GM12872 (cell line): ENCODE results near the gene CSNK1G1.

ENCODE experiments used
- TF ChIP-seq, protein P1 (sequence below): IDR thresholded peaks from 3 replicates; pipeline ENCODE4 v1.5.1; 2011; ENCODE audit warnings: low read depth, mild to moderate bottlenecking, low read length, moderate library complexity; ENCODE audit not compliant: insufficient read depth

Gene CSNK1G1

DNA sequence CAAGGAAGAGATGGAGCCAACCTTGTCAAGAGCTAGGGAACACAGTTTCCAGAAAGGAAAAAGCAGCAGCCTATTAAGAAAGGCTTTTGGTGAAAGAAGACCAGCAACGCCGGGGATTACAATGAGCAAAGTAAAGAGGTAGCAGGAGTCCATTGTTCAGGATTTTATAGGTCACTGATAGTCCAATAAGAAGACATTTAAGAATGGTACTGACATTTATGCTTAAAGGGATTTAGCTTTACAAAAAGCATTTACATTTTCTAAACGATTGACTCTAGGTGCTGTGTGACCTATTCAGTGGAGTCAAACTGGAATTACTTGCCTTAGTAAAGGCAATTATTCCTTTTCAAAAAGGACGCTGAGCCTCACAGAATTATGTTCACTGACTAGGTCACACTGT lies 40.8 kb downstream of the CSNK1G1 start:
- TF ChIP-seq, protein P1, sequence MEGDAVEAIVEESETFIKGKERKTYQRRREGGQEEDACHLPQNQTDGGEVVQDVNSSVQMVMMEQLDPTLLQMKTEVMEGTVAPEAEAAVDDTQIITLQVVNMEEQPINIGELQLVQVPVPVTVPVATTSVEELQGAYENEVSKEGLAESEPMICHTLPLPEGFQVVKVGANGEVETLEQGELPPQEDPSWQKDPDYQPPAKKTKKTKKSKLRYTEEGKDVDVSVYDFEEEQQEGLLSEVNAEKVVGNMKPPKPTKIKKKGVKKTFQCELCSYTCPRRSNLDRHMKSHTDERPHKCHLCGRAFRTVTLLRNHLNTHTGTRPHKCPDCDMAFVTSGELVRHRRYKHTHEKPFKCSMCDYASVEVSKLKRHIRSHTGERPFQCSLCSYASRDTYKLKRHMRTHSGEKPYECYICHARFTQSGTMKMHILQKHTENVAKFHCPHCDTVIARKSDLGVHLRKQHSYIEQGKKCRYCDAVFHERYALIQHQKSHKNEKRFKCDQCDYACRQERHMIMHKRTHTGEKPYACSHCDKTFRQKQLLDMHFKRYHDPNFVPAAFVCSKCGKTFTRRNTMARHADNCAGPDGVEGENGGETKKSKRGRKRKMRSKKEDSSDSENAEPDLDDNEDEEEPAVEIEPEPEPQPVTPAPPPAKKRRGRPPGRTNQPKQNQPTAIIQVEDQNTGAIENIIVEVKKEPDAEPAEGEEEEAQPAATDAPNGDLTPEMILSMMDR = no peak

DNA sequence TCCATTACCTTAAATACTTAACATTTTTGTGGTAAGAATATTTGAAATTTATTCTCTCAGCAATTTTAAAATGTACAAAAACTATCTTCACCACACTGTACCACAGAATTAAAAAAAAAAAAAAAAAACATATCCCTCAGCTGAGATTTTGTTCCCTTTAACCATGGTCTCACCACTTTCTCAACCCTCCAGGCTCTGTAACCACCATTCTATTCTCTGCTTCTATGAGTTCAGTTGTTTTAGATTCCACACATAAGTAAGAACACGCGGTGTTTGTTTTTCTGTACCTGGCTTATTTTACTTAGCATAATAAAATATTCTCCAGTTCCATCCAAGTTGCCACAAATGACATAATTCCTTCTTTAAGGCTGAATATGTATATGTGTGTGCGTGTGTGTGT lies 41.5 kb downstream of the CSNK1G1 start:
- TF ChIP-seq, protein P1 = no peak

DNA sequence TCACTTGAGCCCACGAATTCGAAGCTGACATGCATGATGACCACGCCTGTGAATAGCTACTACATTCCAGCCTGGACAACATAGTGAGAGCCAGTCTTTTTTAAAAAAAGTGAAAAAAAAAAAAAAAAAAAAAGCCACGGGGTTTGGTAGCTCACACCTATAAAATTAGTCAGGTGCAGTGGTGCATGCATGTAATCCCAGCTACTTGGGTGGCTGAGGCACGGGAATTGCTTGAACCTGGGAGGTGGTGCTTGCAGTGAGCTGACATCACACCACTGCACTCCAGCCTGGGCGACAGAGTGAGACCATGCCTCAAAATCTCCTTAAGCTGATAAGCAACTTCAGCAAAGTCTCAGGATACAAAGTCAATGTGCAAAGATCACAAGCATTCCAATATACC lies 44.4 kb downstream of the CSNK1G1 start:
- TF ChIP-seq, protein P1 = no peak

DNA sequence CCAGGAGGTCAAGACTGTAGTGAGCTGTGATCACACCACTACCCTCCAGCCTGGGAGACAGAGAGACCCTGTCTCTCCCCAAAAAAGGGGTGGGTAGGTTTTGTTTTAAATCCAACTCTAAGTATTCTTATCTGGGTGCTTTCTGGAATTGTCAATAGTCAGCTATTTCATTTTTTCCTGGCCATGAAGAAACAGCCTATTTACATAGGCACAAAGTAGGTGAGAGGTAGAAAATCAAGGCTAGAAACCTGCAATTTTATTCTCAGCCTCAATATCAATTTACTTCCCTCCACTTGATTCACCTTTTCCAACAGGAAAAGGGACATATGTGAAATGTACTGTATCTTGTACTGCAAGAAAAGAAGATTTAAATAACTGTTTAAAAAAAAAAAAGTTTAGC lies 45.9 kb downstream of the CSNK1G1 start:
- TF ChIP-seq, protein P1 = no peak

DNA sequence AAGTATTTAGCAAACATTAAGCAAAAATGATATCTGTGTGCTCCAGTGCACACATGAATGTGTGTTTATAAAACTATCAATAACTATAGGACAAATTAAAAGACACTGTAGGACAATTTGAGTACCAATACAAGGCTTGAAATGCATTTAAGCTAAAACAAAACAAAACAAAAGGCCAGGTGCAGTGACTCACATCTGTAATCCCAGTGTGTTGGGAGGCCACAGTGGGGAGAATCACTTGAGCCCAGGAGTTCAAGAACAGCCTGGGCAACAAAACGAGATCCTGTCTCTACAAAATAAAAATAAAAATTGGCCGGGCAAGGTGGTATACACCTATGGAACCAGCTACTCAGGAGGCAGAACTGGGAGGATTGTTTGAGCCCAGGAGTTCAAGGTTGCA lies 50.7 kb downstream of the CSNK1G1 start:
- TF ChIP-seq, protein P1 = no peak

DNA sequence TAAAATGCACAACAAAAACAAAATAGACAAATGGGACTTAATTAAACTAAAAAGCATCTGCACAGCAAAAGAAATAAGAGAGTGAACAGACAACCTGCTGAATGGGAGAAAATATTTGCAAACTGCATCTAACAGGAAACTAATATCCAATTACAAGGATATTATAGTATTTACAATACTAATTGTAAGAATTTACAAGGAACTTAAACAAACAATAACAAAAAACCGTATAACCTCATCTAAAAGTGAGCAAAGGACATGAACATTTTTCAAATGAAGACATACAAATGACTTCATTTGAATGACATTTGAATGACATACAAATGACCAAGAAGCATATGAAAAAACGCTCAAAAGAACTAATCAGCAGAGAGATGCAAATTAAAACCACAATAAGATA lies 66.4 kb downstream of the CSNK1G1 start:
- TF ChIP-seq, protein P1 = no peak

DNA sequence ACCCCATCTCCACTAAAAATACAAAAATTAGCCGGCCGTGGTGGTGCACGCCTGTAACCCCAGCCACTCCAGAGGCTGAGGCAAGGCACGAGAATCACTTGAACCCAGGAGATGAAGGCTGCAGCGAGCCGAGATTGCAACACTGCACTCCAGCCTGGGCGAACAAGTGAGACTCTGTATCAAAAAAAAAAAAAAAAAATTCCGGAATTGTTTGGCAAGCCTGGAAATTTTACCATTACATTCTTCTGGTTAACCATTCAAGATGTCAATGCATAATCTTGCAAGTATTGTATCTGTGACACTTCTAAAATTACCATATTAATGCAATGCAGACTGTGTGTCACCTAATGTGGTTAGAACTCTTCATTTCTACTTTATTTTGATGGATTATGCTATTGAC lies 67.0 kb downstream of the CSNK1G1 start:
- TF ChIP-seq, protein P1 = no peak

DNA sequence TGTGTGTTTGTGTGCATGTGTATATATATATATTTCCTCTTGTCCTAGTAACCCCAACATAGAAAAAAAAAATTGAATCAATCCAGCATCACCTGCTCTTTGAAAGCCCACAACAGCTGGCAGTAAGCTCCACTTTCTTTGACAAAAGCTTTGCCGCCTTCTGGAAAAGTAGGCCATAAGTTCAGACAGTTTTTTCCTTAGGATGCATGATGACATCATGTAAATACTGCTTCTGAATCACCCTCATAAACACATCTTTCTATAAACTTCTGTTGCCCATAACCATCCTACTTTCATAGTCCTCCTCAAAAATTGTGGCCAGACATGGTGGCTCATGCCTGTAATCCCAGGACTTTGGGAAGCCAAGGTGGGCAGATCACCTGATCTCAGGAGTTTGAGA lies 67.4 kb downstream of the CSNK1G1 start:
- TF ChIP-seq, protein P1 = no peak
